ENCODE data around the gene ICA1.

The ICA1 gene

DNA sequence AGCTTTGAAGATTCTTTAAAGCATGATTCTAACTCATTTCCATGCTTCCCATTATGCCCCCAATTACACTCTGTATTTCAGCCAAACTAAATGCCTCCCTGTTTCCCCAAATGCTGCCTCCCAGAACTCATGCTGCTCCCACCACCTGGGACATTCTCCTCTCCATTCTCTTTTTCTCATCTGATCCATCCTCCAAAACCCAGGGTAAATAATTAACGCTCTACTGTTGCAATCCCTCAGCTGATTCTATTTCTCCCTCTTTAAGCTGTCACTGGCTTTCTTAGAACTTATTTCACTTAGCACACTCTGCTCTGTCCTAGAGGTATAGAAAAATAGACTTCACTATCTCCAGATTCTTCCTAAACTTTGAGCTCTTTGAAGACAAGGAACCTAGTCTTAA is 104.7 kb downstream of the ICA1 start:
- no peak for DNase-seq (ENCODE audit: low read depth)

DNA sequence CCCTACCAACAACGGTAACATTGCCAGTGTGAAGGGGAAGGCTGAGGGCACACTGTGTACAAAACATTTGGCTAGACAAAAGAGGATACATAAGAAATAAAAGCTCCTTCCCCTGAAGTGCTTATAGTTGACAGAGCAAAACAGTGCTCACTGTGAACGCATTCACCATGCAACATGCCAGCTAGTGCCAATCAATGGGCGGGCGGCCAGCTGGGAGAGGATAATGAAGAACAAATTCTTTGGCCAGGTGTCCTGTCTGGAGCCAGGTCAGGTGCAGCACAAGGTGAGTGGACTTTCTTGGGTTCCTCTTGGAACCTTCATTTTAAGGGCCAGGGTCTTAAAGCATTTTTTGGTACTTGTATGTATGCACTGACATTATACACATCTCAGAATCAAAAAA is 106.1 kb downstream of the ICA1 start:
- DNase-seq (ENCODE audit: low read depth), result no peak

DNA sequence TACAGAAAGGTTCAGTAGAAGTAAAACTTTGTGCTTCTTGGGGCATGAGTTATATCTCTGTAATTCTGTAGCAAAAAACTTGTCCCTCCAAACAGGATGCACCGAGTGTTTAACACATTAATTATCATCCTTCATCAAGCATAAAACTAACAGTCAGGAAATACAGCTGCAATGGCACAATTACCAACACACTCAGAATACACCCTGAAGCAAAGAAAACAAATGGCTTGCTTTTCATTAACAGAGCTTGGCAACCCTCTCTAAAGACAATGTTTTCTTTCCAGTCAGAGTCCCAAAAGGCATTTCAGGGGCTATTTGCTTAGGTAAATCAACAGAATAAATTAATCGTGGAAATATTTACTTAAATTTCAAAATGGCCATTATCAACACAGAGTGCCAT is 107.7 kb downstream of the ICA1 start:
- DNase-seq (ENCODE audit: low read depth), result no peak

DNA sequence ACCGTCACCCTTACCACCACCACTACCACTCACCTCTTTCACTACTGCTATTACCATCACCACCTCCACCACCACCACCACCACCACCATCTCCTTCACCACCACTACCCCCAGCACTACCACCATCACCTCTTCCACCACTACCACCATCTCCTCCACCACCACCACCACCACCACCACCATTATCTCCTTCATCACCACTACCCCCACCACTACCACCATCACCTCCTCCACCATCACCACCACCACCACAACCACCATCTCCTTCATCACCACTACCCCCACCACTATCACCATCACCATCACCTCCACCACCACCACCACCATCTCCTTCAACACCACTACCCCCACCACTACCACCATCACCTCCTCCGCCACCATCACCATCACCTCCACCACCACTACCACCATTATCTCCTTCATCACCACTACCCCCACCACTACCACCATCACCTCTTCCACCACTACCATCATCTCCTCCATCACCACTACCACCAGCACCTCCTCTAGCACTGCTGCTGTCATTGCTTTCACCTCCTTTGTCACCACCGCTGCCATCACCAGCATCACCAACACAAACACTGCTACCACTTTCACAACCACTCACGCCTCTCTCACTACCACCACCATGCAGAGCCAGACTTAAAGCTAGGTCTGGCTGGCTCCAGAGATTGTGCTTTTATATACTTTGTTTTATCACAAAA is 109.3 kb downstream of the ICA1 start:
- DNase-seq (ENCODE audit: low read depth), result no peak

DNA sequence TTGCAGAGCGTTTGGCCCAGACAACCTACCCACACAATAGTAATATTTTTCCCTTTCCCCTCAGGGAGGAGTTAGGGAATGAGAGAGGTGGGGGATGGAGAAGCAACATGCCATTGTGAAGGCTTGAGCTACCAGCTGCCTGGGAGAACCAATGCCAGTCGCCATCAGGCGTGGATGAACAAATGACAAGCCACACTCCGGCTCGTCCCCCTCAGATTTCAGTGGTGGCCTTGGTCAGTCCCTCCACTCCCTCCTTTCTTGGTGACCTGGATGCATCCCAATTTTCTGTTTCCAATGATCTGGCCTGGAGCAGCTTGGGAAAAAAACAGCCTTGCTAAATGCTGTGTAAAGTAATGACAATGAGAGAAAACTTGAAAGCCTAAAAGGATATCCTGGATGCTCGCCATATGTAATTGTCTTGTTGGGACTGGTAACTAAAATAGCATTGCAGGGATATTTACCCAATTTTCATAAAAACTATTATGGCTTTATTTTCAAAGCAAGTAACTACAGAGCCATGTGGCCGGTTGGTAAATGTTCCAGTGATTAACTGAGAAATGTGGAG is 110.7 kb downstream of the ICA1 start:
- no peak for DNase-seq (ENCODE audit: low read depth)

DNA sequence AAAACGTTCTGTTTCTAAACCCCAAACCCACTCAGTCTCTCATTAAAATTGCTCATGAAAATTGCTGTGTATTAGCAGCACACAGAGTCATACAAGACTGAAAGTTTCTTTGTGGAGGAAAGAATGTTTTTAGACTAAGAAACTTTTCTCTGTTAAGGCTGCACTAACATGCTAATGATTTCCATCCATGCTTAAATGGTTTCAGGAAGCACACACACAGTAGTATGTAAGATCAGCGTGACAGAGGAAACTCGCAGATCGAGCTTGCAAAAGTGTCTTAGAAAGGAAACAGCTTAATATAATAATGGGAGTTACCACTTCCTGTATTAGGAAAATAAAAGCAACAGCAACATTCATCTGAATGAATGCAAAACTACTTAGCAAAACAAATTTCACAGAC is 112.7 kb downstream of the ICA1 start:
- no peak for DNase-seq (ENCODE audit: low read depth)

DNA sequence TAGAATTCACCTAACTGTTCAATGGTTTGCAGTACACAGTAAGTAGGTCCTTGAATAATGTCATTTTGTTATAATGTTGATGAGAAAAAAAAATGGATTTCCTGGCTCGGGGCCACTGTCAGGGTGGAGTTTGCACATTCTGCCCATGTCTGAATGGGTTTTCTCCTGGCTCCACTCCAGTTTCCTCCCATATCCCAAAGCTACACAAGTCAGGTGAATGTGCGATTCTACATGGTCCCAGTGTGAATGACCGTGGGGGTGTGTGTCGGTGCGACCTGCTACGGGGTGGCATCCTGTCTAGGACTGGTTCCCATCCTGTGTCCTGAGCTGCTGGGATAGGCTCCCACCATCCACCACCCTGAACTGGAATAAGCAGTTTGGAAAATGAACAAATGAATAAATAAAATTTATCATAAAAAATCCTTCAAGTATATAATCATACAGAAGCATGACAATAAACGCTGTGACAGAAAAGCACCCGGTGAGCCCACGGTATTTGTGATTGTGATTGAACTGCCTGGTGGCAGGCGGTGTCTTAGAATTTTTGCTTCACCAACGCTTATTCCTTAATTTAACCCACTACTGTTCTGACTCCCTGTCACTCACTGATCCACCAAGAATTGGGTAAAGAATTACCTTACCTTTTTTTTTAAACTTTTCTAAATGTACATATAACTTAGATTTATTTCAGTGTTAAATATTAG is 114.1 kb downstream of the ICA1 start:
- no peak for DNase-seq (ENCODE audit: low read depth)

DNA sequence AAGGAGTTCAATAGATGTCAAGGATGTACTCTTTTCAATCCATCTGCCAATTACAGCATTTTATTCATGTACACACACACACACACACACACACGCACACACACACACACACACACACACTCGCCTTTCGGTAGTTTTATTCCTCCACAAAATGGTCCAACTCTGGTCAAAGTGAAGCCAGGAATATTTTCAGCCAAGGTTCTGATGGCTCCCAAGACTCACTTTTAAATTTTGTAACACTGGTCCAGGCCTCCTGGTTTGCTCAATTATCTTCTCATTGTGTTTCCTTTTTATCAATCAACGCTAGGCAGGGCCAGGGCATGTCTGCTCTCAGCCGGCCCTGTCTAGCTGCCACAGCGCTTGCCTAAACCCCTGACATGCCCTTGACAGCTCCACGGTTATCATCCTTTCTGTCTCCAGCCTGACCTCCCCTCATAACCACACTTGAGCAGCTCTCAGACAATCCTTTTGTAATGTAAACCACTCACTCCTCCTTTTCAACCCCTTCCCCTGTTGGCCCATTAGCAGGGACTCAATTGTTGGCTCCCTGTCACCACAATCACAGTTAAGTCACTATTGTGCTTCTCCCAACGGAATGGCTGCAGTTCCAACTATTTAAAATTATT is 115.1 kb downstream of the ICA1 start:
- DNase-seq (ENCODE audit: low read depth), result no peak

DNA sequence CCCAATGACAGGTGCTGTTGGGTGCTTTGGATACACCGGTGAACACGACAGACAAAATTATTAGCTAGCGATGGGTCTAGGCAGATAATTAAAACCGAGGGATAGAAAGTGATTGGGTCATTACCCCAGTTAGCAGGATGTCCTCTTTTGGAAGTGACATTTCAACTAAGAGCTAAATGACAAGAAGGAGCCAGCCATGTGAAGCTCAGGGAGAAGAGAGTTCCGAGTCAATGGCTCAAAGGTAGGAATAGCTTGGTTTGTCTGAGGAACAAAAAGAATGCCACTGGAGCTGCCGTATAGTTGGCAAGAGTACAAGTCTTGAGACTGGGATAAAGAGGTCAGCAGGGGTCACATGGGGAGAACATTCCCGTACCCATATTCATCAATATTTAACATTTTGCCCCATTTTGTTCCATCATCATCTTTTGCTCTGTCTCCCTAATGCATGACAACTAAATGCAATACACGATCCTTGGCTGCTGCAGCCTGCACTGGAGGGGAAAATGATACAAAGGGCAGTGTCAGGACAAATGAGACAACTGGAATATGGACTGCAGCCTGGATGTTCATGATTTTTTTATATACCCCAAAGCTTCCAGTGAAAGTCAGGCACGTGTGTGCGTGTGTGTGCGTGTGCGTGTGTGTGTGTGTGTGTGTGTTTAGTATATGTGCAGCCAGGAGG is 115.7 kb downstream of the ICA1 start:
- DNase-seq (ENCODE audit: low read depth), result no peak

DNA sequence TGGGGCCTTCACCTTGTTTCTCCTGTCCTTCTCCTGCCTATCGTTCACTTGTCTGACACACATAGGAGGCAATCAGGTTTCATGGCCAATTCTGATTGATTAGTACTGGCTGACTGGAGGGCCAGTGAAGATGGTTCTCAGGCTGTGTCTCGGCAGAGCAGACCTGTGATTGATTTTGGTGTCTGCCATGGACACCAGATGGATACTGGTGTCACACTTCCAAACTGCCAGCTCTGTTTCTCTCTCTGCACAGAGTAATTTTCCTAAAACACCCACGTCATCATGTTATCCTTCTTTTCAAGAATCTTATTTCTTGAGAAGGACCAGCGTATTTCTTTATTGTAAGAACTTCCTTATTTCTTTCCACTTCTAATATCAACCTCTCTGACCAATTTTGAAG is 117.1 kb downstream of the ICA1 start:
- no peak for DNase-seq (ENCODE audit: low read depth)

DNA sequence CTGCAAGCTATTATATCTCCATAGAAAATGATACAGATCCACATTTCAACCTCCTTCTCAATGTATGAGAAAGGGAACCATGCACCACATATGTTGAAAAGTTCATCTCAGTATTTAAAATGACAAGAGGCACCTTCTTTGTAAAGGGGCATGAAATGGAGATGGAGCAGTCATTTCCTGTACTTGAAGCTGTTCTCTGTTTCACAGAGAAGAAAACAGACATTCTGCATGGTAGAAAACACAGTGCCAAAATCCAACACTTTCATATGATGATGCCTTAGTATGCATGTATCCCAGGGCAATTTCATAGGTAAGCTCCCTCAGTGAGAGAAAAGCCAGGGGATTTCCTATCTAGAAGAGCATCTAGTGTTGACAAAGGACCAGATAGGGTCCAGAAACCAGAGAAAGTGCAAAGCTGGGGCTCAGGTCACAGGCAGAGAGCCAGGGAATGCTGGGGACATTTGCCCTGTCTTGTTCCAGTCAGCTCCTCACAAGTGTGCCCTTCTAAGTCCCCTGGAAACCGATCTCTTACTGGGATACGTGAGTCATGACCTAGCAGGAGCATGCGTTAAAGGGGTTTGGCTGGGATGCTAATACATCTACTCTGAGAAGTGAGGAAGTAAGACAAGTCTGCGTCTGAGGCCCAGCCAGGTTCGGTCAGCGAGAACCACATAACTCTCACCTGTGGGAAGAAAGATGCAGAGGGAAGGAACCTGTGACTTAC is 118.7 kb downstream of the ICA1 start:
- DNase-seq (ENCODE audit: low read depth), result no peak

DNA sequence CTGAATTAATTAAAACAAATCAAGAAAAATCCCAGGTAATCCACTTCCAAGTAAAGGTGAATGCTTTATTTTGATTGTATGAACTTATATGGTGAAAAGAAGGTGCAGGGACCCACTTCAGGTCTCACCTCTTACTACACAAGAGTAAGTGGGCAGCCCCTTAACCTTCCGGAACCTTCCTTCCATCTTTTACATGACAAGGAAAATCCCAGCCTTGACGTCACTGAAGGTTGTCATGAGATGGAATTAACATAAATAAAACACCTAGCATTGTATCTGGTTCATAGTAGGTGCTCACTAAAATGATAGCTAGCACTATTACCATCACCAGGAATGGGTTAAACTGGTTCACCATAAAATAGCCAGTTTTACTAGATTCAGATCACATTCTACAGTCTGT is 119.5 kb downstream of the ICA1 start:
- DNase-seq (ENCODE audit: low read depth), result no peak

DNA sequence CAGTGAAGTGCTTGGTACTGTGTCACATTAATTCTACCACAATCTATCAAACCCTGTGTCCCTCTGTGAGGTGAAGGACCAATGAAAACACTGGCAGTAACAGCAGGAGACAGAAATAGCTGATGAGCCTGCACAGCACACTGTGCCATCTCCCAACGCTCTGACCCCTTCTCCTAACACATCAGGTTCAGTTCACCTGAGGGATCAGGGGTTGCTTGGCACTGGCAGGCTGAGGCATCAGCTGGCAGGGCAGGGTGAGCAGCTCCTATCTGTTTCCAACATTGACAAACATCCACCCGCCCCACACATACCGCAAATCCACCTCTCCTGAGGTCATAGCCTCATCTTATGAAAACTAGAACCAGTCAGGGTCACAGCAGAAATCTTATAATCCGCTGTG is 120.9 kb downstream of the ICA1 start:
- no peak for DNase-seq (ENCODE audit: low read depth)

DNA sequence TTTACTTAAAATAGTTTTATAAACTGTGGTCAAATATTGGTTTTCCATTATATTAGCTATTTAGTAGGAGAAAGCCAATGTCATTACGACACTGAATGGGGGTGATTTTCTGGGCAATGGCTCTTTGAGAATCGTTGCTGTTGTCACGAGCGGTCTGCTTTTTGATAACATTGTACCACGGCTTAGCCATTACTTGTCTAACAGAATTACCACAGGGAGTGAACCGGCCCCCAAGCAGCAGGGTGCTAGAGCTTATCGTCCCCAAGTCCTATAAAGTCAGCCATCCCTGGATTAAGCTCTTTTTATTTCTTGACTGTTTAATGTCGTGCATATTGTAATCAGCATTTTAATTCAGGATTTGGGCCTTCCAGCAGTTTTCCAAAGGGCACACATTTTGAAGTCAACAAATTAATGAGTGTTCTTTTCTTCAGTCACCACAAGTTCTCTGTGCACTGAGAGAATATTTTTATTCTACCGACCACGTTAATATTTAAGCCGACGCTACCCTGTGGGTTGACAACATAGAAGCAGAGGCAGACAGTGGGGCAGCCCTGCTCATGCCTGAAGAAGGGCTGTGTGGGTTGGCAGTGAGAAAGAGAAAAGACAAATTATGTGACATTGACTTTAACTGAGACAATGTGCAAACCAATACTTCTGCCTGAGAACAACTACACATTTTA is 125.8 kb downstream of the ICA1 start:
- no peak for DNase-seq (ENCODE audit: low read depth)

DNA sequence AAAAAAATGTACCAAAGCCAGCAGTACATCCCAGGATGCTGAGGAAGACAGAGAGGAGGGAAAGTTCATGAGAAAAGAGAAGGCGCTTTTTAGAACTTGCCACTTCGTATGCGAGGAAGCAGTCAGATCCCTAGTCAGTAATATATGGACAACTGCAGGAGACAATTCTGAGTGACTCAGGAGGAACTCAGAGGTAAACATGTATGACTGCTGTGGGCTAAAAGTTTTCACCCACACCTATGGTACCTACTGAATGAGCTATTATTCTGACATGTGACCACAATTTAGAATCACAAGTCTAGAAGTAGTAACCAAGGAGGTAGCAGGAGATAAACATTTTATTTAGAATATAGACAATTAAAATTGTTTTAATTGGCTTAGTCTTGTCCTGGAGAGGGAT is 126.5 kb downstream of the ICA1 start:
- no peak for DNase-seq (ENCODE audit: low read depth)

DNA sequence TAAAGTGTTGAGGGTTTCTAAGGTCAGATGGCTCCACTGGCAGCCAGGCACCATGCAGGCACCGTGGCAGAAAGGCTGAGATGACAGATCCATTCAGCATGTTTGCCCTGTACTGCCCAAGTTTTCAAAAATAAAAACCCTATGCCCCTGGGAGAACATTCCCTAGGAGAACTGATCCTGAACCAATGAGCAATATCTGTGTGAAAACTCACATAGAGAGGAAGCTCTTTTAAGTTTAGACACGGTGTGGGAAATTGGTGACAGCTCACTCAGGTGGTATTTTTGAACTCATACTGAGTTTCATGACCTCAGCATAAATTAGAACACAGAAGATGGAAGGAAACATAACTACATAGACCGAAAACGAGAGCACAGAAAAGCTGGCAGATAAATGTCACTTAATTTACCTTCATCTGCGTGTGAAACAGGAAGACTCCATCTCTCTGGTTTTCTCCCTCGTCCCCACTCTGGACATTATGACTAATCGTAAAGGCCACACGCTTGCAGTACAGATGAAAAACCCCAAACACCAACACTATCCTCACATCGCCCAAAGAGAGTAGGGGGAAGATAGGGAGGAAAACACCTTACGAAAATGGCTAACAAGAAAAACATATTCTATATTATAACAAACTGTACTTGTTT is 127.8 kb downstream of the ICA1 start:
- no peak for DNase-seq (ENCODE audit: low read depth)

DNA sequence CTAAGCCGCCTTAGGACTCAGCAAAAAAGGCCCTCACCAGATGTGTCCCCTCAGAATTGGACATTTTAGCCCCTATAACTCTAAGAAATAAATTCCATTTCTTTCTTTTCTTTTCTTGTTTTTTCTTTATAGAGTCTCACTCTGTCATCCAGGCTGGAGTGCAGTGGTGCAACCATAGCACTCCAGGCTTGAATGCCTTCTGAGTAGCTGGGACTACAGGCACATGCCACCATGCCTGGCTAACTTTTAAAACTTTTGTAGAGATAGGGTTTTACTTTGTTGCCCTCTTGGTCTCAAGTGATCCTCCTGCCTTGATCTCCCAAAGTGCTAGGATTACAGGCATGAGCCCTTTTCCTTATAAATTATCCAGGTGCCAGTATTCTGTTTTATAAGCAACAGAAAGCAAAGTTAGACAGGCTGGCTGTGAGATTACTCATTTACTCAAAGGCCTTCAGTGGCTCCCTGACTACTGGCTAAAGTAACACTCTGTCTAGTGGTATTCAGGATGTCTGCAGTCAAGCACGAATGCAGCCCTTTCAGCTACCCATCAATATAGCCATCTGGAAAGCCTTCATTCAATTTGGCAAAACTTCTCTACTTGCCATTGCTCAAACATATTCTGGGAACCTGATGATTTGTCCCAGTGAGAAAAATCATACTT is 128.6 kb downstream of the ICA1 start:
- DNase-seq (ENCODE audit: low read depth), result no peak

DNA sequence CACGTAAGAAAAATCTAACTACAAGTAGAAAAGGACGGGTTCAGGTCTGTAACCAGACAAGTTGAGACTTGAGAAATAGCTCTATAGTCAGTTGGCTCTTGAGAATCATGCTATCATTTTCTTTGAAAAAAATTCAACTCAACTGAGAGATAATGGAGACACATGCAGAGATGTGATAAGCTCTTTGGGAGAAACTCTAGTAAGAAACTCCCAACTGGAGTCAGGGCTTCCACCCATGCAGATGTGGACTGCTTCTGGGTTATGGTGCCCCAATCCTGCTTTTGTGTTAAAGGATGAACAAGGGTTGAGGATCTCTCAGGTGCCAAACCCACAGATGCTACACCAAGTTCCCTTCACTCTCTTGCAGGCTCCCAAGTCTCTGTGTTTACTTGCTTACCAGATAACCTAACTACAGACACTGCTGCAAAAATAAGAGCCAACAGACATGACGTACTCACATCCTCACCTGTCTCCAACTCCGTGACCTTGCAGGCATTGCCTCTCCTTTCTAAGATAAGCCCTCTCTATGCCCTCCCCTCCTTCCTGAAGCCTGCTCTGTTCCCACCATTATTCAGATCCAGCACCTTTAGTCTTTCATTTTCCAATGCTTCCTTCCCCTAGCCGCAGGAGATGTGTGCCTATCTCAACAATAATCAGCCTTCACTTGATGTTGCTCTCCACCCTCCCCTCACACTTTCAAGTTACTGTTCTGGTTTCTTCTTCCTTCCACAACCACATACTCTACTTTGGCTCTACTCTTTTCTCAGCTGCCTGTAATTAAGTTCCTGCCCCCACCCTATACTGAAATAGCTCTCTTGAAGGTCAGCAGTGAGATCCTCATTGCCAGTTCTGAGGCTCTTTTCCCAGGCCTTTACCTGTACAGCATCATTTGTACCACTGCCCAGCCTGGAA is 130.0 kb downstream of the ICA1 start:
- DNase-seq (ENCODE audit: low read depth), result no peak

DNA sequence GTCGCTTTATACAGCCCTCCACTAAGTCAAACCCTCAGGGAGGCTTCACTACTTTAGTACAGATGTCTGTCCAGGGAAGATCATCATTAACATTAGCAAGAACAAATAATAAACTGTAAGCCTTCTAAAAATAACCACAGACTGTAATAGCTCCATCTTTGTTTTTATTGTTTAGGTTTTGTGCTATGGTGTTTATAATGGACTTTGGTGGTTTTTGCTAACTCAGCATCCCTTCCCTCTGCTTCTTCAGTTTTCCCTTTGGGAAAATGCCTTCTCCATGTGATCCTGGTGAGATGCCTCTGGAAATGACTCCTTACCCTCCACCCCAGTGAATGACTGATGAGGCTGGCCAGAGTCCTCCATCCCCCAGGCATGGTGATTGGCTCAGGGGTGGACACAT is 131.3 kb downstream of the ICA1 start:
- DNase-seq (ENCODE audit: low read depth), result no peak
